Central memory CD4-positive, alpha-beta T cell (primary cell): ENCODE measurements around the gene NUTM2G.
"Not testable (repeated sequence)": the region's sequence is repeated elsewhere in the genome, so short reads cannot be mapped to it uniquely, and the experiment has no call there.

Experiments used
- DNase-seq: peaks from one replicate; pipeline ENCODE4 v3.0.0; 2022

Gene NUTM2G

GRCh38 chr9:96950539-96950938 is 21.9 kb downstream of the NUTM2G start:
- not testable (repeated sequence) for DNase-seq

- DNase-seq, result not testable (repeated sequence)
These were observed 38.9 kb downstream of the NUTM2G start for GRCh38 chr9:96967591-96967990.

GRCh38 chr9:96972552-96972951 is 43.9 kb downstream of the NUTM2G start:
- DNase-seq, result not testable (repeated sequence)

GRCh38 chr9:96974037-96974436 is 45.4 kb downstream of the NUTM2G start:
- DNase-seq, result not testable (repeated sequence)

- not testable (repeated sequence) for DNase-seq
These were observed 55.0 kb downstream of the NUTM2G start for GRCh38 chr9:96983496-96984122.

GRCh38 chr9:96984139-96984538 is 55.5 kb downstream of the NUTM2G start:
- not testable (repeated sequence) for DNase-seq

DNA sequence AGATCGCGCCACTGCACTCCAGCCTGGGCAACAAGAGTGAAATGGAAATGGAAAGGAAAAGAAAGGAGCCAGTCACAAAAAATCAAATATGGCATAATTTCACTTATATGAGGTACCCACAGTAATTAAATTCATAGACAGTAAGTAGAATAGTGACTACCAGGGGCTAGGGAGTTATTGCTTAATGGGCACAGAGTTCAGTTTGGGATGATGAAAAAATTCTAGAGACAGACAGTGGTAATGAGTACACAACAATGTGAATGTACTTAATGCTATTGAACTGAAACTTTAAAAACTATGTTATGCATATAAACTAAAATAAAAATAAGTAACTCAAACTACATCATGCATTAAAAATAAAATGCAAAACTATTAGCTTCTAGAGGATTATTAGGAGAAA is 56.2 kb downstream of the NUTM2G start:
- not testable (repeated sequence) for DNase-seq
